ENCODE results near the gene IMMP2L. TPM values are rescaled to one million over a fixed set of nuclear protein-coding genes. Genes with fewer than 3 reads are reported as not detected.

Gene IMMP2L
- total RNA-seq, 1 experiment from 2014 or later, result 13.6 TPM

DNA sequence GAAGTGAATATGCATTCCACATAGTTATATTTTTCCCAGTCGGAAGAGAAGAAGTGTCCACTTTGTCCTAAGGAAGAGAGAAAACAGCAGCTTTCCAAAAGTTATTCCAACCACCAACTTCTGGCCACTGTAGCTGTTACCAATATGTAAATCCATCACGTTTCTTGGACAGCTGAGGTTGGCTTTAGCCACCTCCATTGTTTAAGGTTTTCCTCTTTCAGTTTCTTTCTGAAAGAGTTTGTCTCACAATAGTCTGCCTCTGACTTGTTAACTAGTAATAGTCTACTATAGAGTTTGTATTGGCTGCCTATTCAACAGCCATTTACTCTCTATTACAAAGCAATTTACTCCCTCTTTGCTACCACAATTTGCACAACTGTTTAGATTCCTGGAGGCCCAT lies 929.0 kb downstream of the IMMP2L start:
- no peak overlapping the region for H3K4me3 Mint-ChIP-seq
- DNase-seq (ENCODE audit: low spot score) (no peak), ATAC-seq (no peak)
- peaks cover 16% of the 10 kb centered on the region for H3K4me1 Mint-ChIP-seq
- no peaks in the 10 kb centered on the region for H3K27me3 Mint-ChIP-seq (ENCODE audit: low read depth)
- peaks cover 9% of the 10 kb centered on the region for H3K9me3 Mint-ChIP-seq
- no peak overlapping the region; the same call in 1 of the 2 replicates for H3K27ac Mint-ChIP-seq
- TF ChIP-seq, protein P1, sequence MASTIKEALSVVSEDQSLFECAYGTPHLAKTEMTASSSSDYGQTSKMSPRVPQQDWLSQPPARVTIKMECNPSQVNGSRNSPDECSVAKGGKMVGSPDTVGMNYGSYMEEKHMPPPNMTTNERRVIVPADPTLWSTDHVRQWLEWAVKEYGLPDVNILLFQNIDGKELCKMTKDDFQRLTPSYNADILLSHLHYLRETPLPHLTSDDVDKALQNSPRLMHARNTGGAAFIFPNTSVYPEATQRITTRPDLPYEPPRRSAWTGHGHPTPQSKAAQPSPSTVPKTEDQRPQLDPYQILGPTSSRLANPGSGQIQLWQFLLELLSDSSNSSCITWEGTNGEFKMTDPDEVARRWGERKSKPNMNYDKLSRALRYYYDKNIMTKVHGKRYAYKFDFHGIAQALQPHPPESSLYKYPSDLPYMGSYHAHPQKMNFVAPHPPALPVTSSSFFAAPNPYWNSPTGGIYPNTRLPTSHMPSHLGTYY (CRISPR knock-in tag; IDR thresholded peaks at IDR 0.05), result no peak
- TF ChIP-seq CTCF (IDR thresholded peaks at IDR 0.05) (no peak), ETV6 (CRISPR knock-in tag; IDR thresholded peaks at IDR 0.05) (no peak), SMAD4 (CRISPR knock-in tag; IDR thresholded peaks at IDR 0.05) (no peak)
- TF ChIP-seq, protein P2, sequence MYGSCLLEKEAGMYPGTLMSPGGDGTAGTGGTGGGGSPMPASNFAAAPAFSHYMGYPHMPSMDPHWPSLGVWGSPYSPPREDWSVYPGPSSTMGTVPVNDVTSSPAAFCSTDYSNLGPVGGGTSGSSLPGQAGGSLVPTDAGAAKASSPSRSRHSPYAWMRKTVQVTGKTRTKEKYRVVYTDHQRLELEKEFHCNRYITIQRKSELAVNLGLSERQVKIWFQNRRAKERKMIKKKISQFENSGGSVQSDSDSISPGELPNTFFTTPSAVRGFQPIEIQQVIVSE (CRISPR knock-in tag; IDR thresholded peaks at IDR 0.05; ENCODE audit: borderline replicate concordance), result no peak
- TF ChIP-seq, protein P3, sequence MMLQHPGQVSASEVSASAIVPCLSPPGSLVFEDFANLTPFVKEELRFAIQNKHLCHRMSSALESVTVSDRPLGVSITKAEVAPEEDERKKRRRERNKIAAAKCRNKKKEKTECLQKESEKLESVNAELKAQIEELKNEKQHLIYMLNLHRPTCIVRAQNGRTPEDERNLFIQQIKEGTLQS (CRISPR knock-in tag; conservative IDR thresholded peaks at IDR 0.05), result no peak
- ChIA-PET POLR2A (no interaction called here), CTCF (no interaction called here)
- no peaks in the 10 kb centered on the region for H3K36me3 Mint-ChIP-seq

DNA sequence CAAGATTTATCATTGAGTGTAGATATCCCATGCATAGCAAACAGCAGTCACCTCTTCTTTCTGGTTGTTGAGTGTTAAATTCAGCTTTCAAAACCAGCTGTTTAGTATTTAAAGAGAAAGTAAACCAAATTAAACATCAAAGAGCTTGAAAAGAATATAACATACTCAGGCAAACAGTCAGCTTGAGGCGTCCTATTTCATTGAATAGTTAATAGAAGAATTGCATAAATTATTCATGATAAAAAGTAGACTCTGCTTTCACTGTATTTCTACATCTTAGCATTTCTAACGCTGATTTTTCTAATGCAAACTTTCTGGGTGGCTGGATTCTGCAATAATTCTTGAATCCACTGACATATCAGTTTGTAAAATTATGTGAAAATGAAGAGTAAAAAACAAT lies 935.9 kb downstream of the IMMP2L start:
- CTCF ChIA-PET, result no interaction called here
- H3K27ac Mint-ChIP-seq, result no peak overlapping the region
- POLR2A ChIA-PET, result no interaction called here
- no peaks in the 10 kb centered on the region for H3K9me3 Mint-ChIP-seq
- no peaks in the 10 kb centered on the region for H3K27me3 Mint-ChIP-seq (ENCODE audit: low read depth)
- no peak for ATAC-seq
- no peak for DNase-seq (ENCODE audit: low spot score)
- peaks cover 2% of the 10 kb centered on the region; the same call in 1 of the 2 replicates for H3K4me1 Mint-ChIP-seq
- no peak overlapping the region for H3K4me3 Mint-ChIP-seq
- no peaks in the 10 kb centered on the region for H3K36me3 Mint-ChIP-seq
- TF ChIP-seq, protein P4, sequence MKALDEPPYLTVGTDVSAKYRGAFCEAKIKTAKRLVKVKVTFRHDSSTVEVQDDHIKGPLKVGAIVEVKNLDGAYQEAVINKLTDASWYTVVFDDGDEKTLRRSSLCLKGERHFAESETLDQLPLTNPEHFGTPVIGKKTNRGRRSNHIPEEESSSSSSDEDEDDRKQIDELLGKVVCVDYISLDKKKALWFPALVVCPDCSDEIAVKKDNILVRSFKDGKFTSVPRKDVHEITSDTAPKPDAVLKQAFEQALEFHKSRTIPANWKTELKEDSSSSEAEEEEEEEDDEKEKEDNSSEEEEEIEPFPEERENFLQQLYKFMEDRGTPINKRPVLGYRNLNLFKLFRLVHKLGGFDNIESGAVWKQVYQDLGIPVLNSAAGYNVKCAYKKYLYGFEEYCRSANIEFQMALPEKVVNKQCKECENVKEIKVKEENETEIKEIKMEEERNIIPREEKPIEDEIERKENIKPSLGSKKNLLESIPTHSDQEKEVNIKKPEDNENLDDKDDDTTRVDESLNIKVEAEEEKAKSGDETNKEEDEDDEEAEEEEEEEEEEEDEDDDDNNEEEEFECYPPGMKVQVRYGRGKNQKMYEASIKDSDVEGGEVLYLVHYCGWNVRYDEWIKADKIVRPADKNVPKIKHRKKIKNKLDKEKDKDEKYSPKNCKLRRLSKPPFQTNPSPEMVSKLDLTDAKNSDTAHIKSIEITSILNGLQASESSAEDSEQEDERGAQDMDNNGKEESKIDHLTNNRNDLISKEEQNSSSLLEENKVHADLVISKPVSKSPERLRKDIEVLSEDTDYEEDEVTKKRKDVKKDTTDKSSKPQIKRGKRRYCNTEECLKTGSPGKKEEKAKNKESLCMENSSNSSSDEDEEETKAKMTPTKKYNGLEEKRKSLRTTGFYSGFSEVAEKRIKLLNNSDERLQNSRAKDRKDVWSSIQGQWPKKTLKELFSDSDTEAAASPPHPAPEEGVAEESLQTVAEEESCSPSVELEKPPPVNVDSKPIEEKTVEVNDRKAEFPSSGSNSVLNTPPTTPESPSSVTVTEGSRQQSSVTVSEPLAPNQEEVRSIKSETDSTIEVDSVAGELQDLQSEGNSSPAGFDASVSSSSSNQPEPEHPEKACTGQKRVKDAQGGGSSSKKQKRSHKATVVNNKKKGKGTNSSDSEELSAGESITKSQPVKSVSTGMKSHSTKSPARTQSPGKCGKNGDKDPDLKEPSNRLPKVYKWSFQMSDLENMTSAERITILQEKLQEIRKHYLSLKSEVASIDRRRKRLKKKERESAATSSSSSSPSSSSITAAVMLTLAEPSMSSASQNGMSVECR (CRISPR knock-in tag; IDR thresholded peaks at IDR 0.05; ENCODE audit: borderline replicate concordance), result no peak
- TF ChIP-seq ZNF416 (CRISPR knock-in tag; IDR thresholded peaks at IDR 0.05) (no peak), TEAD4 (CRISPR knock-in tag; IDR thresholded peaks at IDR 0.05) (no peak), TCF7 (CRISPR knock-in tag; IDR thresholded peaks at IDR 0.05; ENCODE audit: low read depth) (no peak), GABPB1 (CRISPR knock-in tag; IDR thresholded peaks at IDR 0.05) (no peak), ZNF219 (CRISPR knock-in tag; IDR thresholded peaks at IDR 0.05; ENCODE audit: borderline replicate concordance) (no peak), ATF1 (CRISPR knock-in tag; IDR thresholded peaks at IDR 0.05) (no peak), MLX (CRISPR knock-in tag; IDR thresholded peaks at IDR 0.05) (no peak), CBFB (CRISPR knock-in tag; IDR thresholded peaks at IDR 0.05; ENCODE audit: low read depth) (no peak), CTCF (IDR thresholded peaks at IDR 0.05) (no peak), NFYB (CRISPR knock-in tag; conservative IDR thresholded peaks at IDR 0.05; ENCODE audit: low read depth) (no peak)
- TF ChIP-seq, protein P5, sequence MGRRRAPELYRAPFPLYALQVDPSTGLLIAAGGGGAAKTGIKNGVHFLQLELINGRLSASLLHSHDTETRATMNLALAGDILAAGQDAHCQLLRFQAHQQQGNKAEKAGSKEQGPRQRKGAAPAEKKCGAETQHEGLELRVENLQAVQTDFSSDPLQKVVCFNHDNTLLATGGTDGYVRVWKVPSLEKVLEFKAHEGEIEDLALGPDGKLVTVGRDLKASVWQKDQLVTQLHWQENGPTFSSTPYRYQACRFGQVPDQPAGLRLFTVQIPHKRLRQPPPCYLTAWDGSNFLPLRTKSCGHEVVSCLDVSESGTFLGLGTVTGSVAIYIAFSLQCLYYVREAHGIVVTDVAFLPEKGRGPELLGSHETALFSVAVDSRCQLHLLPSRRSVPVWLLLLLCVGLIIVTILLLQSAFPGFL (CRISPR knock-in tag; IDR thresholded peaks at IDR 0.05; ENCODE audit: borderline replicate concordance), result no peak
- TF ChIP-seq, protein P6, sequence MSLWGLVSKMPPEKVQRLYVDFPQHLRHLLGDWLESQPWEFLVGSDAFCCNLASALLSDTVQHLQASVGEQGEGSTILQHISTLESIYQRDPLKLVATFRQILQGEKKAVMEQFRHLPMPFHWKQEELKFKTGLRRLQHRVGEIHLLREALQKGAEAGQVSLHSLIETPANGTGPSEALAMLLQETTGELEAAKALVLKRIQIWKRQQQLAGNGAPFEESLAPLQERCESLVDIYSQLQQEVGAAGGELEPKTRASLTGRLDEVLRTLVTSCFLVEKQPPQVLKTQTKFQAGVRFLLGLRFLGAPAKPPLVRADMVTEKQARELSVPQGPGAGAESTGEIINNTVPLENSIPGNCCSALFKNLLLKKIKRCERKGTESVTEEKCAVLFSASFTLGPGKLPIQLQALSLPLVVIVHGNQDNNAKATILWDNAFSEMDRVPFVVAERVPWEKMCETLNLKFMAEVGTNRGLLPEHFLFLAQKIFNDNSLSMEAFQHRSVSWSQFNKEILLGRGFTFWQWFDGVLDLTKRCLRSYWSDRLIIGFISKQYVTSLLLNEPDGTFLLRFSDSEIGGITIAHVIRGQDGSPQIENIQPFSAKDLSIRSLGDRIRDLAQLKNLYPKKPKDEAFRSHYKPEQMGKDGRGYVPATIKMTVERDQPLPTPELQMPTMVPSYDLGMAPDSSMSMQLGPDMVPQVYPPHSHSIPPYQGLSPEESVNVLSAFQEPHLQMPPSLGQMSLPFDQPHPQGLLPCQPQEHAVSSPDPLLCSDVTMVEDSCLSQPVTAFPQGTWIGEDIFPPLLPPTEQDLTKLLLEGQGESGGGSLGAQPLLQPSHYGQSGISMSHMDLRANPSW (CRISPR knock-in tag; conservative IDR thresholded peaks at IDR 0.05; ENCODE audit: low read depth), result no peak

All from WTC11 (cell line).